K562 (cell line): ENCODE measurements around the gene NADSYN1. TPM values are rescaled to one million over a fixed set of nuclear protein-coding genes. Genes with fewer than 3 reads are reported as not detected.

Experiments used
- ATAC-seq: fragments of 200-7000 bp; cut with Tn5 transposase; 3 replicates; pipeline ENCODE4 v1.9.1; 2020; ENCODE audit warnings: moderate library complexity
- BruUV-seq: library from RNA; stranded (reverse); fragments of 400-500 nt; replicated peaks from 2 replicates; lab custom pipeline; 2021; lab: Mats Ljungman, UMichigan
- CTCF ChIA-PET: fragments of 300-600 bp; formaldehyde crosslinking; extraction: SDS; loops from one replicate; lab custom pipeline; 2021; ENCODE audit warnings: low intra/inter-chr PET ratio; lab: Yijun Ruan, JAX
- POLR2A ChIA-PET: fragments of 300-600, 350-650 bp; sonication (Branson Sonifier 250); formaldehyde crosslinking; extraction: SDS; loops from one replicate; lab custom pipeline; 2021; ENCODE audit warnings: antibody characterized with exemption, inconsistent platforms; lab: Yijun Ruan, JAX
- DNase-seq, 4 experiments: peaks; one replicate each; pipeline versions ENCODE4 v3.0.0 to v3.0.0-alpha.2; 2011 to 2018; ENCODE audit warnings: low spot score in 3 of 4, mixed read lengths in 3 of 4; ENCODE audit errors: extremely low read depth in 1 of 4
- FAIRE-seq: peaks from 2 replicates; lab custom pipeline; 2011; peaks lifted over from hg19 to GRCh38; lab: Jason Lieb, UNC
- H2AFZ ChIP-seq: 2 replicates; pipeline ENCODE4 v1.6.0; 2011; ENCODE audit warnings: low read depth, low read length, control low read depth, inconsistent platforms
- H3K27ac ChIP-seq: fragments of 200-600 bp; 3 replicates; pipeline ENCODE4 v1.8.0; 2011; ENCODE audit warnings: low read depth, mild to moderate bottlenecking, control low read depth, inconsistent platforms, low read length, moderate library complexity, mixed read lengths; ENCODE audit errors: extremely low read depth
- H3K27me3 ChIP-seq, 2 experiments: fragments of 300-600 bp in 1 of 2; 2 replicates in 1 of 2; 3 replicates in 1 of 2; pipeline versions ENCODE4 v1.6.0 to v1.8.0; 2011; ENCODE audit warnings: inconsistent platforms in 2 of 2, low read length in 2 of 2, mild to moderate bottlenecking in 1 of 2, mixed read lengths in 1 of 2, moderate library complexity in 1 of 2; ENCODE audit not compliant: control insufficient read depth in 2 of 2, insufficient read depth in 2 of 2
- H3K36me3 ChIP-seq: fragments of 300-600 bp; 3 replicates; pipeline ENCODE4 v1.8.0; 2011; ENCODE audit warnings: mild to moderate bottlenecking, low read length, inconsistent platforms; ENCODE audit not compliant: control insufficient read depth, insufficient read depth
- H3K4me1 ChIP-seq, 2 experiments: fragments of 200-600 bp in 1 of 2; replicated peaks in 1 of 2; 2 replicates in 1 of 2; 3 replicates in 1 of 2; pipeline versions ENCODE4 v1.5.1 to v1.8.0; 2011; ENCODE audit warnings: inconsistent platforms in 2 of 2, low read length in 2 of 2, mild to moderate bottlenecking in 1 of 2, mixed read lengths in 1 of 2, moderate library complexity in 1 of 2; ENCODE audit not compliant: control insufficient read depth in 2 of 2, insufficient read depth in 2 of 2
- H3K4me2 ChIP-seq: 2 replicates; pipeline ENCODE4 v1.6.1; 2011; ENCODE audit warnings: low read length, control low read depth, inconsistent platforms, mixed read lengths; ENCODE audit not compliant: insufficient read depth
- H3K4me3 ChIP-seq: fragments of 200-600 bp; sonication (generic), shearing (Covaris generic); 2 replicates; pipeline ENCODE4 v1.5.1; 2016; ENCODE audit warnings: control low read depth, inconsistent platforms
- H3K79me2 ChIP-seq: fragments of 200-600 bp; 3 replicates; pipeline ENCODE4 v1.8.0; 2011; ENCODE audit warnings: low read length, inconsistent platforms; ENCODE audit not compliant: control insufficient read depth, insufficient read depth
- H3K9ac ChIP-seq, 2 experiments: 2 replicates each; pipeline versions ENCODE4 v1.6.0 to v1.6.1; 2011; ENCODE audit warnings: low read depth in 2 of 2, low read length in 2 of 2, control low read depth in 1 of 2, inconsistent platforms in 1 of 2, mild to moderate bottlenecking in 1 of 2, mixed read lengths in 1 of 2; ENCODE audit not compliant: insufficient read depth in 1 of 2
- H3K9me1 ChIP-seq: one replicate; pipeline ENCODE4 v1.6.0; 2011; ENCODE audit warnings: inconsistent platforms, mild to moderate bottlenecking, low read length, moderate library complexity; ENCODE audit not compliant: control insufficient read depth, insufficient read depth
- H3K9me3 ChIP-seq: replicated peaks from 2 replicates; pipeline ENCODE4 v1.5.1; 2011; ENCODE audit warnings: low read depth, low read length, inconsistent platforms; ENCODE audit not compliant: control insufficient read depth, insufficient read depth
- H4K20me1 ChIP-seq: replicated peaks from 2 replicates; pipeline ENCODE4 v1.6.1; 2011; ENCODE audit warnings: low read length, inconsistent platforms, mixed read lengths; ENCODE audit not compliant: control insufficient read depth, insufficient read depth
- CTBP1 ChIP-seq: fragments of 450-650 bp; IDR thresholded peaks from 2 replicates; pipeline ENCODE4 v1.6.1; 2016; ENCODE audit warnings: borderline replicate concordance
- GTF2A2 ChIP-seq: IDR thresholded peaks from 2 replicates; pipeline ENCODE4 v1.6.1; 2016; ENCODE audit warnings: mild to moderate bottlenecking, missing genetic modification characterization, missing compliant biosample characterization
- IFI16 ChIP-seq: fragments of 250-450 bp; sonication (Bioruptor Pico); IDR thresholded peaks from 2 replicates; pipeline ENCODE4 v2.1.2; 2022; ENCODE audit warnings: mild to moderate bottlenecking, inconsistent platforms
- MIER1 ChIP-seq: fragments of 450-650 bp; IDR thresholded peaks from 2 replicates; pipeline ENCODE4 v1.6.1; 2016; ENCODE audit warnings: antibody characterized with exemption, mild to moderate bottlenecking, low read depth
- NRF1 ChIP-seq, 2 experiments: fragments of 450-650 bp; IDR thresholded peaks in 1 of 2; conservative IDR thresholded peaks in 1 of 2; 2 replicates each; pipeline ENCODE4 v1.6.1; 2014; ENCODE audit warnings: mild to moderate bottlenecking in 2 of 2
- SAFB2 ChIP-seq: fragments of 200-400 bp; formaldehyde crosslinking; IDR thresholded peaks from 2 replicates; pipeline ENCODE4 v1.6.1; 2018; ENCODE audit warnings: borderline replicate concordance, low read length, low read depth, moderate library complexity; ENCODE audit not compliant: severe bottlenecking
- SAP30 ChIP-seq: fragments of 200-600 bp; sonication (generic); IDR thresholded peaks from 2 replicates; pipeline ENCODE4 v1.6.1; 2012; ENCODE audit warnings: borderline replicate concordance, low read depth, mild to moderate bottlenecking, moderate library complexity, low read length, control low read depth, inconsistent platforms; ENCODE audit not compliant: insufficient read depth, poor library complexity, severe bottlenecking
- TEAD4 ChIP-seq, 2 experiments: sonication (generic) in 1 of 2; formaldehyde crosslinking in 1 of 2; IDR thresholded peaks; 2 replicates each; pipeline versions ENCODE4 v1.6.1 to v1.8.0; 2012 to 2022; ENCODE audit warnings: borderline replicate concordance in 1 of 2, inconsistent platforms in 1 of 2, low read length in 1 of 2, mild to moderate bottlenecking in 1 of 2, missing genetic modification reagents in 1 of 2
- ZNF282 ChIP-seq: sonication (generic); formaldehyde crosslinking; IDR thresholded peaks from 2 replicates; pipeline ENCODE4 v1.8.1; 2023; ENCODE audit warnings: missing genetic modification reagents
- ZNF444 ChIP-seq: fragments of 250-450 bp; sonication (Bioruptor Pico); IDR thresholded peaks from 2 replicates; pipeline ENCODE4 v1.4.0; 2020; ENCODE audit warnings: mild to moderate bottlenecking, moderate library complexity
- ZNF583 ChIP-seq: fragments of 250-450 bp; sonication (Bioruptor Pico); IDR thresholded peaks from 2 replicates; pipeline ENCODE4 v1.4.0; 2020
- WGBS: fragments of 100-300 bp; shearing (Covaris generic); methylation state at CpG from one replicate; pipeline ENCODE4 v1.1.6; 2016; ENCODE audit warnings: low coverage, mixed read lengths; ENCODE audit not compliant: insufficient coverage; ENCODE audit errors: missing lambda C conversion rate; 5-methylcytosine and 5-hydroxymethylcytosine counted together
- in situ Hi-C: fragments of 300-500 bp; cut with MboI; formaldehyde crosslinking; loops from 4 replicates; pipeline ENCODE4 v1.15.0; 2018; ENCODE audit warnings: inconsistent platforms, mixed read lengths
- intact Hi-C: fragments of 100-400 bp; cut with micrococcal nuclease; formaldehyde crosslinking; loops from 2 replicates; pipeline ENCODE4 v1.14.2; 2022
- polyA plus RNA-seq, 8 experiments: library from polyadenylated mRNA; depleted of rRNA in 4 of 8; stranded (reverse) in 5 of 8; unstranded in 3 of 8; fragments of >200 nt; fragmentation: Nextera tagmentation in 2 of 8; fragmentation: Illumina TruSeq in 1 of 8; extraction: Ambion mirVana in 2 of 8; extraction: Trizol in 1 of 8; gene quantifications; 2 replicates each; pipeline versions ENCODE4 v1.2.1 to v1.2.3, GENCODE V29; 2011 to 2014; ENCODE audit warnings: inconsistent platforms in 1 of 8, missing spikeins in 1 of 8
- total RNA-seq, 7 experiments: library from RNA; depleted of rRNA in 6 of 7; stranded (reverse); fragments of >200 nt in 6 of 7; fragmentation: Illumina TruSeq in 2 of 7; extraction: Trizol in 2 of 7; gene quantifications; 2 replicates each; pipeline versions ENCODE4 v1.2.1 to v1.2.3, GENCODE V29; 2011 to 2021; ENCODE audit warnings: low replicate concordance in 1 of 7
- TF ChIP-seq, protein P1 (sequence below): fragments of 200-800 bp; sonication (Bioruptor generic); IDR thresholded peaks from 2 replicates; pipeline ENCODE4 v1.6.1; 2017; ENCODE audit warnings: missing genetic modification characterization, missing compliant biosample characterization
- TF ChIP-seq, protein P2 (sequence below): fragments of 250-450 bp; sonication (Bioruptor Pico); IDR thresholded peaks from 2 replicates; pipeline ENCODE4 v1.4.0; 2020; ENCODE audit warnings: borderline replicate concordance

NADSYN1 gene
- total and polyA plus RNA-seq, 9 of the 15 experiments (the other 6 are each of a cell fraction or from before 2014, with no cell fraction given): 12.7 to 57.3 (median 42.1) TPM

DNA sequence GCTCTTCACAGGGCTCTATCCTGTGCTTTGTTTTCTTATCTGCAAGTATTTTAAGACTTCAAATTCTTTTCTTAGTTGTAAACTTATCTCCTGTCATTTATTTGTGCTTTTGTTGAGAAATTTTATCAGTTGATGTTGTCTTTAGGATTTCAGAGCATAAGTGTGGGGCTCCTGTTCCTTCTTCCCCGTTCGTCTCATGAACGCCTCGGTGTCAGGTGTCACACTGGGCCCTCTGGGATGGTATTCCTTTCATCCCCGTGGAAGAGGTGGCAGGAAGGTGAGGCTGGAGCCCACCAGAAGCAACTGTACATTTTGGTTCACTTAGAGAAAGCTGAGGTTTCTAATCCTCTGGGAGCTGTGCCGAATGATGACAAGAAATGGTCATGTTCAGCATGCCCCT is 17.9 kb downstream of the NADSYN1 start:
- no TSS peak for BruUV-seq
- Histone ChIP-seq H3K79me2 (no peaks in the 10 kb centered on the region), H3K36me3 (peaks cover 44% of the 10 kb centered on the region; the same call in 2 of the 3 replicates), H3K9me1 (no peaks in the 10 kb centered on the region), H3K9me3 (no peaks in the 10 kb centered on the region), H3K4me3 (no peak overlapping the region), H3K4me1 (no peaks in the 10 kb centered on the region), H3K27ac (no peak overlapping the region), H4K20me1 (no peaks in the 10 kb centered on the region), H3K9ac (no peak overlapping the region), H3K27me3 (no peaks in the 10 kb centered on the region), H2AFZ (no peak overlapping the region), H3K4me2 (no peak overlapping the region)
- in situ Hi-C loops (no loop called here), intact Hi-C loops (no loop called here)
- DNase-seq: no peak
- ATAC-seq: no peak
- TF ChIP-seq SAP30: no peak
- TF ChIP-seq, protein P1, sequence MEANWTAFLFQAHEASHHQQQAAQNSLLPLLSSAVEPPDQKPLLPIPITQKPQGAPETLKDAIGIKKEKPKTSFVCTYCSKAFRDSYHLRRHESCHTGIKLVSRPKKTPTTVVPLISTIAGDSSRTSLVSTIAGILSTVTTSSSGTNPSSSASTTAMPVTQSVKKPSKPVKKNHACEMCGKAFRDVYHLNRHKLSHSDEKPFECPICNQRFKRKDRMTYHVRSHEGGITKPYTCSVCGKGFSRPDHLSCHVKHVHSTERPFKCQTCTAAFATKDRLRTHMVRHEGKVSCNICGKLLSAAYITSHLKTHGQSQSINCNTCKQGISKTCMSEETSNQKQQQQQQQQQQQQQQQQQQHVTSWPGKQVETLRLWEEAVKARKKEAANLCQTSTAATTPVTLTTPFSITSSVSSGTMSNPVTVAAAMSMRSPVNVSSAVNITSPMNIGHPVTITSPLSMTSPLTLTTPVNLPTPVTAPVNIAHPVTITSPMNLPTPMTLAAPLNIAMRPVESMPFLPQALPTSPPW: no peak
- TF ChIP-seq MIER1: no peak
- no peak for TF ChIP-seq NRF1 (conservative IDR thresholded peaks at IDR 0.05 in 1 of 2, IDR thresholded peaks at IDR 0.05 in 1 of 2)
- TF ChIP-seq, protein P2, sequence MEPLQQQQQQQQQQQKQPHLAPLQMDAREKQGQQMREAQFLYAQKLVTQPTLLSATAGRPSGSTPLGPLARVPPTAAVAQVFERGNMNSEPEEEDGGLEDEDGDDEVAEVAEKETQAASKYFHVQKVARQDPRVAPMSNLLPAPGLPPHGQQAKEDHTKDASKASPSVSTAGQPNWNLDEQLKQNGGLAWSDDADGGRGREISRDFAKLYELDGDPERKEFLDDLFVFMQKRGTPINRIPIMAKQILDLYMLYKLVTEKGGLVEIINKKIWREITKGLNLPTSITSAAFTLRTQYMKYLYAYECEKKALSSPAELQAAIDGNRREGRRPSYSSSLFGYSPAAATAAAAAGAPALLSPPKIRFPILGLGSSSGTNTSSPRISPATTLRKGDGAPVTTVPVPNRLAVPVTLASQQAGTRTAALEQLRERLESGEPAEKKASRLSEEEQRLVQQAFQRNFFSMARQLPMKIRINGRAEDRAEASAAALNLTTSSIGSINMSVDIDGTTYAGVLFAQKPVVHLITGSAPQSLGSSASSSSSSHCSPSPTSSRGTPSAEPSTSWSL (CRISPR knock-in tag): no peak
- no peak for TF ChIP-seq CTBP1
- TF ChIP-seq SAFB2: no peak
- TF ChIP-seq IFI16 (CRISPR knock-in tag): no peak
- TF ChIP-seq ZNF583 (CRISPR knock-in tag): no peak
- TF ChIP-seq ZNF282: no peak
- TF ChIP-seq GTF2A2: no peak
- TF ChIP-seq ZNF444 (CRISPR knock-in tag): no peak
- TF ChIP-seq TEAD4 (IDR thresholded peaks at IDR 0.05; ENCODE audit: low read length): no peak
- no peak for TF ChIP-seq TEAD4 (CRISPR knock-in tag; IDR thresholded peaks at IDR 0.05; ENCODE audit: borderline replicate concordance)
- POLR2A ChIA-PET: no interaction called here
- 68% methylated on average over 6 of the region's 6 CpGs for WGBS
- CTCF ChIA-PET: no interaction called here
- no peak for FAIRE-seq
